Activated T-helper 1 cell treated with Interleukin-2 at 50 U/mL for 16 hours (primary cell): ENCODE data around the gene TM4SF1.
"Not testable (repeated sequence)": the region's sequence is repeated elsewhere in the genome, so short reads cannot be mapped to it uniquely, and the experiment has no call there.

ENCODE experiments used
- DNase-seq: peaks from one replicate; pipeline ENCODE4 v3.0.0-alpha.2; 2020; ENCODE audit warnings: low read depth

Gene TM4SF1

DNA sequence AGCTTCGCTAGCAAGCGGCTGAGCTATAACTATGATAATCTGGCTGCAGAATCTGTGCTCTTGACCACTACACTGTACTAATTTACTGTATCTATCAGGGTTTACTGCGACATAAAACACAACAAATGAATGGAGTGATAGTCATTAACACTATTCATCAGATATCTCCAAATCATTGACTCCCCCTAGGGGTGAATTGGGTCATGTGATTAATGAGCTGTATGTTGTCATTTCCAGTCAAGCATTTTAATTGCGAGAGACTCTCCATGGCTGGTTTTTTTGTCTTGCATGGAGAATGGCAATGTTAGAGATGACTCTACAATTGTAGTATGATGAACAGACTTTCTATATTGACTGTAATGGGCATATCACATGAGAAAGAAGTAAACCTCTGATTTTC lies 33.5 kb downstream of the TM4SF1 start:
- DNase-seq: no peak

DNA sequence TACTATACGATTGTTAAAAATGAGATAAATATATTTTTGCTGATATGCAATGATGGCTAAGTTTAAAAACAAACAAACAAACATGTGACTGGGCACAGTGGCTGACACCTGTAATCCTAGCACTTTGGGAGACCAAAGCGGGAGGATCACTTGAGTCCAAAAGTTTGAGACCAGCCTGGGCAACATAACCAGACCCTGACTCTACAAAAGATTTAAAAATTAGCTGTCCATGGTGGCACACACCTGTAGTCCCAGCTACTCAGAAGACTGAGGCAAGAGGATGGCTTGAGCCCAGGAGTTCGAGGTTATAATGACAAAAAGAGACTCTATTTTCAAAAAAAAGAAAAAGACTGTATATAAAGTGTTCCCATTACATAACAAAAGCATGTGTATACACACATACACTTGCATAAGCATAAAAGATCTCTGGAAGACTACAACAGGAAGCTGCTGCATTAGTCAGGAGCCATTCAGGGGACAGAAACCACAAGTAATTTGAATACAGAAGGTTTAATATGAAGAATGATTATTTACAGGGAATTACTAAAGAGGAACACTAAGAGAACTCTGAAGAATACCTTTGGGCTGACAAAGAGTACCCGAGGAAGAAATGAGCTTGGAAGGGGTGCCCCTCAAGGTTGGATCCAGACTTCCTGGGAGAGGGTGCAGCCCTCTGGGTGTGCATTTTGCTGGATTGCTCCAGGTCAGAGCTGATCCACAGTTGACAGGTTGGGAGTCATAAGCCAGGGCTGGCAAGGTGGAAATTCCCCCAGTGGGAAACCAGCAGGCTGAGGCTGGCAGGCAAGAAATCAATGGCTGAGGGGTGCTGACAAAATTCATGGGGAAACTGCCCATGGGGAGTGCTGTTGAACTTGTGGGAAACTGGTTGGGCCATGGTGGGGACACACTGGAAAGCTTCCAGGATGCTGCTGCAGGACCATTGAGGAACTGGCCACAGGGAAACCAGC lies 34.8 kb downstream of the TM4SF1 start:
- no peak for DNase-seq

DNA sequence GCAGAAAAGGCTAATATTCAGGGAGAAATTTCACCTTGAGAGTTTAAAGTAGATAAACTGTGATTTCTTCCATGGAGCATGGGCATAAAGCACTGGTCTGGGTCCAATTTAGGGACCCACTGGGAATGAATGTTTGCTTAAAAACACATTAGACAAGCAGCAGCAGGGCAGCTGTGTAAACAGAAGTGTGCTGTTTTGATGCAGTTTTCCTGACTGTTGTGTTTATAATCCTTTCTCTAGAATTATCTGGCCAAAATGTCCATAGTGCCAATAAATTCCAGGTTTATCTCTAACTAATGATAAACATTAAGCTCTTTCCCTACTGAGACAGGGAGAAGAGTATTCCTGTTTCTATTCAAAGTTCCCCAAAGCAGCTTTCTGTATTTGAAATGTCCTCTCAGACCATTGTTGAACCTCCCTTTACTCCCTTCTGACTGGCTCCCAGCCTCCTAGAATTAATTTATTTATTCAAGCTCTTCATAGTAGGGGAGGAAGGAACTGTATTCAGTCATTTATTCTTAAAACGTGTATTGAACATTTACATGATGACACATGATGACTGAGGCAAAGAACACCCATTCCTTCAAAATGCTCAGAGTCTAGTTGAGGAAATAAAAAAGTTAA lies 37.0 kb downstream of the TM4SF1 start:
- DNase-seq: no peak

DNA sequence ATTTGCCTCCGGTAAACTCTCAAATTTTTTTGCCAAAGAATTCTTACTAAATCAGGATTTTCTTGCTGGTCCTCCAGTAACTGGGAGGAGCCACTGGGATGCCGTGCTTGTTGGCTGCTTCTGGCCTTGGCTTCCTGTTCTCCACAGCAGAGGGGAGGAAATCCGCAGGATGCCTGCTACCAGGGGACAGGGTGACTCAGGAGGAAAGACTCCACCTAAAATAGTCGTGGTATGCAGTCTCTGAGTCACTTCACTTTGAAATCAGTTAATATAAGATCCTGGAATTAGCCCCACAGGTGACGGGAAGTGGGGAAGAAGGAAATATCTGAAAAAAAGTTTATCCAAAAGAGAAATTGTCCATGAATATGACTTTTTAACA lies 37.5 kb downstream of the TM4SF1 start:
- no peak for DNase-seq

DNA sequence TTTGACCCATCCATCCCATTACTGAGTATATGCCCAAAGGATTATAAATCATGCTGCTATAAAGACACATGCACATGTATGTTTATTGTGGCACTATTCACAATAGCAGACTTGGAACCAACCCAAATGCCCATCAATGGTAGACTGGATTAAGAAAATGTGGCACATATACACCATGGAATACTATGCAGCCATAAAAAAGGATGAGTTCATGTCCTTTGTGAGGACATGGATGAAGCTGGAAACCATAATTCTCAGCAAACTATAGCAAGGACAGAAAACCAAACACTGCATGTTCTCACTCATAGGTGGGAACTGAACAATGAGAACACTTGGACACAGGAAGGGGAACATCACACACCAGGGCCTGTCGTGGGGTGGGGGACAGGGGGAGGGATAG lies 40.0 kb downstream of the TM4SF1 start:
- not testable (repeated sequence) for DNase-seq

DNA sequence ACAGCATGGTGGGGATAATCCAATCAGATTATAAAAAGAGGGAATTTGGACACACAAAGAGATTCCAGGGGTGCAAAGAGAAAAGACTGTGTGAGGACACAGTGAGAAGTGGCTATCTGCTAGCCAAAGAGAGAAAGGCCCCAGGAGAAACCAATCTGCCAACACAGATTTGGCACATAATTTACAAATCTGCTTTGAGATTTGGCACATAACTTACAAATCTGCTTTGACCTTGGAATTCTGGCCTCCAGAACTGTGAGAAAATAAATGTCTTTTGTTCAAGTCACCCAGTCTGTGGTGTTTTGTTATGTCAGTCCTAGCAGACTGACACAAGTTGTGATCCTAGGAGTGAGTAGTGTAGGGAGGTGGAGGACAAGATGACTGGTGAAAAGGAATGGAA lies 40.5 kb downstream of the TM4SF1 start:
- no peak for DNase-seq

DNA sequence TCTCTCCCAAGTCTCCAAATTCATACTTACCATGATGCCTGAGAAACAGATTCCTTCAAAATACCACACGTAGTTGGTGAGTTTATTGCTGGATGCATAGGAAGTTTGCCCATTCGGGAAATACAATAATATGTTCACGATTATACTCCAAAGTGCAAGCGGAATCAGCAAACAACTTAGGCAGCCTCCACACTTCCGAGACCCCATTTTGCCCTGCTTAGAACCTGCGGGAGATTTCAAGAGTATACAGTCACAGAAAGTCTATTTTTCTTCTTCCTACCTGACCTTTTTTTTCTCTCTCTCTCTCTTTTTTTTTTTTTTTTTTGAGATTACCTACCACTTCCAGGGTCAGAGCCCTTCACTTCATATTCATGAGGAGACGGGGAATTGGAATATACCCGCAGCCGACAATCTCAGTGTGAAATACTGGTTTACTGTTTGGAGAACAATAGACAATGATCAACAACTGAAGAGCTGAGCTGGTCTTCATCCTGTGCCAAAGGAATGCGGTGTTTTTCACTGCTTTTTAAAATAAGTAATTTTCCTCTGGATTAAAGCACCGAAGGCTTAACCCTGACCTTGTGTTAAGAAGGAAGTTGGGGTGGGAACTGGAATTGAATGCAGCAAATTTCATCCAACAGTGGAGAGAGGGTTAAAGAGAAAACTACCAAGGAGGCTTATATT lies 44.1 kb downstream of the TM4SF1 start, which contains the start of gene TM4SF18:
TSS of gene TM4SF18 (minus strand) at position 461 of the 684 bp plus-strand sequence. CDS start at position 207, 254 bp downstream.
- no peak for DNase-seq

DNA sequence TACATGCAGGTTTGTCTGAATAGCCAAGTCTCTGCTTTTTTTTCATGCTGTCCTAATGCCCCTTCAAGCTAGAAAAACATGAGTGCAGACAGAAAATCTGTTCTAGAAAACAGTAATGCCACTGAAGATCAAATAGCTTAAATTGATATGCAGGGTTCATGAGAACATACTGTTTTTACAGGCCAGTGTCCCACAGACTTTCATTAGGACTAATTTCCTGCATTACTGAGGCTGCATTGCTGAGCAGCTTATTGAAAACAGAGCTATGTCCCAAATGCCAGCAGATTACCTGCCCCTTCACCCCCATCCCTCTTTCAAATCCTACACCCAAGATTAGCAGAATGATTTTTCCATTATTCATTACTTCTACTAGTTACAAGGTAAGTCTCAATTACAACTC lies 44.7 kb downstream of the TM4SF1 start:
- no peak for DNase-seq

DNA sequence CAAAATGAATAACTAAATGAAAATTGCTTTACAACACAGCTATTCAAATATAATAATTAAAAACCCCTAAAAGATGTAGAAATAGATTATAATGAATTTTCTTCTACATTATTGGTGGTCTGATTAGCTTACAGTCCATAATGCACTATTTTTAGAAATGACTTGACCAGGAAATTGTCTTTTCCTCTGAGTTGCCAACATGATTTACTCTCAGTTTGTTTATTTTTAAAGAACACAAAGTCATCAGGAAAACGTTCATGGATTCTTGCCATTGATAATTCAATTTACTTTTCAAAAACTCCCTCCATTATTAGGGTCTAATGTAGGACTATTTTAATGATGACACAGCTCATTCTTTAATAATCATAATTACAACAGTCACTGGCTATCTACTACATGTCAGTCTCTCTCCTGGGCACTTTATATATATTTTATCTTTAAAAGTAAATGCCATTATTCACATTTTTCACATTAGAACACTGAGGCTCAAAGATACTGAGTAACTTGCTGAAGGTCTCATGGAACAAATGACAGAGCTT lies 45.2 kb downstream of the TM4SF1 start:
- DNase-seq: no peak

DNA sequence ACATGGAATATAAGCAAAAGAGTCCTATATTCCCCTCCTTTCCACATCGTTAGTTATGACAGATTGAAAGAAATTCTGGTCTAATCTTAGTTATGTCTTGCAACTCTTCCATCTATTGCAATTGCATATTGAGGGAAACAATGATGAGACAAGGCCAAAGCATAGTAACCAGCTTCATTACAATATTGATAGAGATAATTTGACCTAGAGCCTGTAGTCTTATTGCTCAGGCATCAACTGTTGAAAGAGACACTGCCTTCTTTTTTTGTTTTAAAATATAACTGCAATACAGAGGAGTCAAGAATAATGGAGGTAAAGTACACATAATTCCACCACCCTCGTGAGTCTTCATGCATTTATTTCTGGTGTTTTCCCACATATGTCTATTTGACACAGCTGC lies 46.1 kb downstream of the TM4SF1 start:
- DNase-seq: no peak

DNA sequence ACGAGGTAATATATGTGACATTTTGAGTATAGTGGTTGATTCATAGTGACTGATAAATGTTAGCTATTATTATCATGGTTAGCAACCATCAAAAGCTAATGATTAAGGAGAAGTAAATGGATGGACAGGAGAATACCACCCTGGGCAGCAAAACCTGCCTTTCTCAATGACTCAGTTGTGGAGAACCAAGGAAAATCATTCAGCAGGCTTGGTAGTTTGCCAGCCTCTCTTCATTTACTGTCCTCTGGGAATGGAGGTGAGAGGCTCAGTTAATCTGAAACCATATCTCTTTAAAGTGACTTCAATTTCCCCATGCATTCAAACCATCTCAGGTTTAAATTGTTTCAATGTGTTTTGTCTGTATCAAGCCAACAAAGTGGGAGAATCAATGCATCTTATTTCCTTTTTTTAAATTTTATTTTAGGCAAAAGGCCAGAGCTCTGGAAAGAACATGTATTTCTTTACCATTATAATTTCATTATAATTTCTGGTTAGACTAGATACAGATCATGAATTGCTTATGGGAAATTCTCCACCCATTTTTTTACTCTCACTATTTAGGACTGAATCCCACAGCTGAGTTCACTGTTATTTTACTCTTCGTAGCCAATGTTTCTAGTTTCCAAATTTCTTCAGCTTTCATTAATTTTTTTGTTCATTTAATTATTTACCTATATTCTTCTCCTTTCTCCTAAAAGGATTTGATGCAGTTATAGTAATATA lies 46.7 kb downstream of the TM4SF1 start:
- DNase-seq: no peak

DNA sequence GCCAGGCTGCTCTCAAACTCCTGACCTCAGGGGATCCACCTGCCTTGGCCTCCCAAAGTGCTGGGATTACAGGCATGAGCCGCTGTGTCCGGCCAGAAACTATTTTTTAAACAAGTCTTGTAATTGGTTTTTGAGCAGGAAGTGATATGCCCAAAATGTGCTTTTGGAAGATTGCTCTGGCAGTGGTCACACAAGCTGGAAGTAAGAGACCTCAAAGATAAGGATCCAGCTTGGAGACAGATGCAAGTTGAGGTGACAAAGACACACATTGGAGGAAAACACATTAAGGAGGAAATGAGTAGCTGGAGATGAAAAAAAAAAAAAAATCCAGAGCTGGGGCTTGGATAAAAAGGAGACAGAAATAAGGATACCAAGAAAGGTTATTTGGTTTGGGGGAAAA lies 50.3 kb downstream of the TM4SF1 start:
- DNase-seq: no peak

DNA sequence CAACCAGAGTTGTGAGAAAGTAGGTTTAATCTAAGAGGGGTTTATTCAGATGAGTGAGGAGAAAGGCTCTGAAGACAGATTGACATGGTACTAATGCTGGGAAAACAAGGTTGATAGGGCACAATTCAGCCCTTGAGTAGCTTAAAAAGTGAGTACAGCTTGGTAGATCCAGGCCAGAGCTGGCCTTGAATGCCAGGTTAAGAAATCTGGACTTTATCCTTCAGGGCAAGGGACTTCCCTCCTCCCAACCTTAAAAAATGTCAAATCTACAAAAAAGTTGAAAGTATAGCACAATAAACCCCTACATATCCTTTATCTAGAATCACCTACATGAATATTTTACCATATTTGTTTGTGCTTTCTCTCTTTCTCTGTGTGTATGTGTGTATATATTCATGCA lies 51.9 kb downstream of the TM4SF1 start:
- no peak for DNase-seq

DNA sequence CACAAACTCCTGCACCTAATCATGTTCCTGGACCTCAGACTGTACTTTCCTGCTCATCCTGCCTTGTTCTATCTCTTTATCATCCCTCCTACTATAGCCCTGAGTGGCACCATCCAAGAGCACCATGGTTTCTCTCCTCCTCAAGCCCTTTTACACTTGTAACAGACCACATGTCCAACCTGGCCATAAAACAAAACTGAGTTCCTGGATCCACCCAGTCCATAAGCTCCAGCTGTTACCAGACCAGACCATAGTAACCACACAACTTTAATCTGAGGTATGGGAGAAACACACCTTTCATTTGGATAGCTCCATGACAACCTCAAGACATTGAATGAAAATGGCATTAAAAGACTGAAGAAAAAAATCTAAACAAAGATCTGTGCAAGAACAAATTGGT lies 53.1 kb downstream of the TM4SF1 start:
- no peak for DNase-seq

DNA sequence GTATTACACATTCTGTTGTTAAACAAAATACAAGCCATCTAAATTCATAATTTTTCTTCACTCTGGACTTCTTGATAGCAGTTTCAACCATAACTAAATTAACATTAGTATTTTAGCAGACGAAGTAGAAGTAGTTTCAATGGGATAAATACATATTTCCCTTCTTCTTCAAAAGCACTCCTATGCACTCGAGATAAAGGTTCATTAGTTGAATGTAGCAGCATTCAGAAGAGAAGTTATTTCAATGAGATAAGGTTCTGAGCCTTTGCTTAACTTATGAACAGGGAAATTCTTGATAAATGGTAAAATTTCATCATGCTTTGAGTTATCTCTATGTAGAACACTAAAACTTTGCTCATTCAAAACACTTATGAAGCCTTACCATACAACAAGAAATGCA lies 55.8 kb downstream of the TM4SF1 start:
- DNase-seq: no peak

DNA sequence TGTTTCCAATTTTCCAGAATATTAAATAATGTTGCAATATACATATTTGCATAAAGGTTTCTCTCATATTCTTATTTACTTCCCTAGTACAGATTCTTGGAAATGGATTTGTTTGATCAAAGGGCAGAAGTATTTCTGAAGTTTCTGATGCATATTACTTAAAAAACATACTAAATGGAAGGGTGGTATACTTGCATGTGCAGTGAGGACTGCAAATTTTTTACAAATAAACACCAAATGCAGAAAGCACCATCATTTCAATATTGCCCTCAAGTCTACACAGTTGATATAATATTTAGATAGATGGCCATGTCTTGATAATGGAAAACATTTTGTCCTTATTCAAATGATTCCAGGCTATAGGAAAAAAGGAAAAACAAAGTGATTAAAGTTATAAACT lies 56.3 kb downstream of the TM4SF1 start:
- DNase-seq: no peak

DNA sequence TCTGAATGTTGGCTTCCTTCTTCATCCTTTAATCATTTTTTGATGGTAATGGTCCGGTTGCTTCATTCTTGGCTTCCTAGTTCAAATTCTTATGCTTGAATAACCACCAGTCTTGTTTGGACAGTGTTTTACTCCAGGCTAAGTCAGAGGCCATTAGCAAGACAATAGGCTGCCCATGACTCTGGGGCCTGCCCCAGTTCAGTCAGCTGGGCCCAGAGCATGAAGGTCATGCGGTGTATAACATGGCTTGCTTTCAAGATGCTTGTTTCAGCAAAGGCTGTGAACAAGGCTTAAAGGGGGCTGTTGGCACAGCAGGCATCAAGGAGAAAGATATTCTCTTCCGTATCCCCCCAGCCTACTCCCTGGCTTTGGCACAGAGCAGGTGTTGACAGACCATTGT lies 57.7 kb downstream of the TM4SF1 start:
- no peak for DNase-seq
